Stimulated activated CD8-positive, alpha-beta memory T cell treated with anti-CD3 and anti-CD28 coated beads, Interleukin-4, amount 100 ng/mL, for 4 hours (primary cell): ENCODE measurements around the gene FAM209B.
"Not testable (repeated sequence)": the region's sequence is repeated elsewhere in the genome, so short reads cannot be mapped to it uniquely, and the experiment has no call there.

ENCODE experiments used
- DNase-seq, 2 donors: peaks; one replicate each; pipeline ENCODE4 v3.0.0-alpha.2; 2020; ENCODE audit warnings: low read depth in 2 of 2, low spot score in 1 of 2

The FAM209B gene, protein sequence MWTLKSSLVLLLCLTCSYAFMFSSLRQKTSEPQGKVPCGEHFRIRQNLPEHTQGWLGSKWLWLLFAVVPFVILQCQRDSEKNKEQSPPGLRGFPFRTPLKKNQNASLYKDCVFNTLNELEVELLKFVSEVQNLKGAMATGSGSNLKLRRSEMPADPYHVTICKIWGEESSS

DNA sequence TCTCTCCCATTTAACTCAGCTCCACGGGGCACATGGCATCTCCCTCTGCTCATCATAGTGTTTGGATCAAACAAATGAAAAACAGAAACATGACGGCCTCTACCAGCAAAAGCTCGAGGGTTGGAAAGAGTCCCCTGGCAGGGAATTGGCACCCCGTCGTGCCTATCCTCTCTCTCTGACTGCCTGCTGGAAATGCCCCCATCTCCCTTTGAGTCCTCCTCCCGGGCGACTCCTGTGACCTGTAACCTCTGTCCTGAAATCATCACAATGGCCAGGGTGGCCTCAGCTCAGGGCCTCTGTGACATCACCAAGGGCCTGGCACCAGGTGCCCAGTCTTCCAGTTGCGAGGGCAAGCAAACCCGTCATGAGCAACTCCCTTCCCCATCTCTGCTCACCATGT, at the start of gene FAM209B:
TSS of gene FAM209B (plus strand) at position 301 of the 400 bp plus-strand sequence. CDS start at position 397, 96 bp downstream.
- not testable (repeated sequence) for DNase-seq

DNA sequence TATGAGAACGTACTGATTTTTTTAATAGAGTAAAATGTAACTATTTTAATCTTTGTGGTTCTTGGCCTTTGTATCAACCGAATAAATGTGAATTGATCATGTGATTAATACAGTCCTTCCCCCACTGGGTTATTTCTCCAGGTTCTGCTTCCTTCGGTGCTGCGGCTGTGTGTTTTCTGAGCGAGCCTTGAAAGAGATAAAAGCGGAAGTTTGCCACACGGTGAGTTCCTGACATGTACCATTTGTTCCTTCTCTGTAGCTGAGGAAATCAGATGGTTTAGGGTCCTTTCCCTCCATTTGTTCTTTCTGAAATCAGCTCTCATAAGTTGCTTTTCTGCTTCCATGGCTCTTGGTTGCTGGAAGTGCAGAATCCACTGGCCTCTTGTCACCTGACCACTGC, 49.1 kb upstream of the FAM209B start:
- DNase-seq = no peak

DNA sequence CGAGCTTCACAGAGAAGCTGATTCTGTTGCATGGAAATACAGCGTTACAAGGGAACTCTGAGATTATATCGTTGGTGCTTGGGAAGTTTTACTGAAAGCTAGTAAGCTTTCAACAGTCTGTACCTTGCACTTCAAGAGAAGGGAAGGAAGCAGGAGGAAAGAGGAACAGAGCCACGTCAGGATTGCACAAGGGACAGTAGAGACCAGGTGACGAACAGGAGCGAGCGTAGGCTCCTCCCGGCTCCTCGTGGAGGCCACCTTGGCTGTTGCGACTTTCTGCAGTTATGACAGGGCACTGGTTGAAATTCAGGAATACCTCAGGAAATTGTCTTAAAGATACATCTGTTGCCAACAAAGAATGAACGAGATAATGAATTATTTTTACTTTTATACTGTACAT, 45.8 kb upstream of the FAM209B start:
- no peak for DNase-seq

DNA sequence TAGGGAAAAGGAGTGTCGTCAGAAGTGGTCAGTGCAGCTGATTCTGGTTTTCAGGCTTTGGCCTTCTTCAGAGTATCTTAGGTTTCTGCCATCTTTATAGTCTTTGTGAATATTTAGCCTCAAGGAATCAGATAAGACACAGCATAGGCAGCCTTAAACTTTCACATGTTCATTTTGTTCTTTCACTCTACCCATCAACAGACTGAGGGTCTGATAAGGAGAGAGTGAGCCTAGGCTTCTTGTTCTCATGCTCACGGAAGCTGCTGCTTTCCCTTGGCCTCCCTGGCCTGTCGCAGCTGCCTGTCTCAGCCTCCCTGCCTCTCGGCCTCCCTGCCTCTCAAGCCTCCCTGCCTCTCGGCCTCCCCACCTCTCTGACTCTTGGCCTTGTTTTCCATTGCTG, 44.5 kb upstream of the FAM209B start:
- DNase-seq = no peak

DNA sequence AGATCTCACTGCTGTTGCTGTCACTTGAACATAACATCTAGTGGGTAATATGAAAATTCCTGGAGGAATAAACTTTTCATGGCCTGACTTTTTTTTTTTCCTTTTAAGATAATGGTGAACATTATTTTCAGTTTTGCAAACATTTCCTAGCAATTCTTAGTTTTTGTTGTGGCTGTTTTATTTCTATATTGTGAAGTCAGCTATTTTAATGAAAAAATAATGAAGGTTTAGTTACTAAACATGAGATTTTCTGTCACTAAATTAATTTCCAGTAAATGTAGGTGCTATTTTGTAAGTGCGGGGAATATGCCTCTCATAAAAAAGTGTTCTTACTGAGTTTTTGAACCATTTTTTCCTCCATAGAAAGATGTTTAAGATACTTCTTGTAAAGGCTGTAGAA, 31.9 kb upstream of the FAM209B start:
- DNase-seq = no peak

DNA sequence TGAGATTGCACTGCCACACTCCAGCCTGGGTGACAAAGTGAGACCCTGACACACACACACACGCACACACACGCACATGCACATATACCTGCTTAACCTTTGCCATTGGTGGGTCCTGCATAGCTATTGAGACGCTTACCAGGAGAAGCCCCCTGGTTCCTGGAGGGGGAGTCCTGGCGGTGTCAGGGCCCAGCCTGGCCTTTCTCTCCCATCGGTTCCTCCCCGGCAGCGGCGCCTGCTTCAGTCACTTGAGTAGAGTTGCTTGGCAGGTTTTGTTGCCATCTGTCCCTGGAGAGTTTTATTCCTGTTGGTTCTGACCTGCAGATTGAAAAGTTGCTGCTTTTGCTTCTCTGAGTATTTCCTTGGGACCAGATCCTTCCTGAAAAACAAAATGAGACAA, 29.1 kb upstream of the FAM209B start:
- DNase-seq = no peak

DNA sequence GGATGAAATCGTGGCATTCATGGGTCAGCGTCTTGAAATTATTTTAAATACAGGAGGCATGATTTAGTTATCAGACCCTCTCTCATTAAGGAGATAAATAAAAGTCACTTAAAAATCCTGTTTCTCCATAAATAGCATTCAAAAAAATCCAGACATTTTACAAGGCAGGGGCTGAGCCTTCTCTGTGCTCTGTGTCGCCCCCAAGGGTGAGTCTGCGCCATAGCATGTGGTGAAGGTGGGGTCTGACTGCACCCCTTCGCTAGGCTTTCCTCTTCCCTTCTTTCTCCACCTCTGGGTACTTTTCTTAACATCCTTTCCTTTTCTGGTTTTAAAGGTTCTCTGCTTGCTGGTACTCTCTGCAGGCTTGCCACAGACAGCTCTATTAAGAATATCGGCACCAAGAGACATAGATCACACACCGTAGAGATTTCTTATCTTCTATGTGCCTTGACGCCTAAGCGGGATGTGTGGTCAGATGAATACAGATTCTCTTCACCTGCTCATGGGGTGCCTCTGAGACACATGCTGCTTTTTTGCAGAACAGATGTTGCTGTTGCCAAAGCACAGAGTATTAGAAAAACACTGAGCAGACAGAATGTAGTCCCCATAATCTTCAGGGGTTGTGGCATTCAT, 28.6 kb upstream of the FAM209B start:
- no peak for DNase-seq

DNA sequence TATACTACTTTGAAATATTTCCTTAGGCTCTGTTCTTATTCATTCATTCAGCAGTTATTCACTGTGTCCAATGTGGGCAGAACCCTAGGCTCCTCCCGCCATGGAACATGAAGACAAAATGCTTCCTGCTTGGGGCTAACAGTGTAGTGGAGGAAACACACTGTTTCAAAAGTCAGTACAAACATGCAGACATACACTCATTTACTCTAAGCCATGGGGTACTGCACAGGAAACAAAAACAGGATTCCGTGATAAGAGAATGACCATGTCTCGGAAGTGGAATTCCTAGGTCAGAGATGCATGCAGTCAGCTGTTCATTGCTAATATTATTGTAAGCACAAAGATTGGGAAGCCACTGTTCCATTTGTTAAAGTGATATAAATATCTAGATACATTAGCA, 26.9 kb upstream of the FAM209B start:
- no peak for DNase-seq

DNA sequence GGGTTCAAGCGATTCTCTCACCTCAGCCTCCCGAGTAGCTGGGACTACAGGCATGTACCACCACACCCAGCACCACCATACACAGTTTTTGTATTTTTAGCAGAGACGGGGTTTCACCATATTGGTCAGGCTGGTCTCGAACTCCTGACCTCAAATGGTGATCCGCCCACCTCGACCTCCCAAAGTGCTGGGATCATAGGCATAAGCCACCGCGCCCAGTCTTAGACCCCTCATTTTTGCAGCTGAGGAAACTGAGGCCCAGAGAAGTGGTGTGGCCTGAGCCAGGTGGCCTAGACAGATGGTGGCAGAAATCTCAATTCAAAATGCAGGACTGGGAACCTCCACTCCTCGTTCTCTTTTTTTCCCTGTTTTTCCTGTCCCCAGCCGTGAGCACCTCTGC, 21.1 kb upstream of the FAM209B start:
- DNase-seq = no peak

DNA sequence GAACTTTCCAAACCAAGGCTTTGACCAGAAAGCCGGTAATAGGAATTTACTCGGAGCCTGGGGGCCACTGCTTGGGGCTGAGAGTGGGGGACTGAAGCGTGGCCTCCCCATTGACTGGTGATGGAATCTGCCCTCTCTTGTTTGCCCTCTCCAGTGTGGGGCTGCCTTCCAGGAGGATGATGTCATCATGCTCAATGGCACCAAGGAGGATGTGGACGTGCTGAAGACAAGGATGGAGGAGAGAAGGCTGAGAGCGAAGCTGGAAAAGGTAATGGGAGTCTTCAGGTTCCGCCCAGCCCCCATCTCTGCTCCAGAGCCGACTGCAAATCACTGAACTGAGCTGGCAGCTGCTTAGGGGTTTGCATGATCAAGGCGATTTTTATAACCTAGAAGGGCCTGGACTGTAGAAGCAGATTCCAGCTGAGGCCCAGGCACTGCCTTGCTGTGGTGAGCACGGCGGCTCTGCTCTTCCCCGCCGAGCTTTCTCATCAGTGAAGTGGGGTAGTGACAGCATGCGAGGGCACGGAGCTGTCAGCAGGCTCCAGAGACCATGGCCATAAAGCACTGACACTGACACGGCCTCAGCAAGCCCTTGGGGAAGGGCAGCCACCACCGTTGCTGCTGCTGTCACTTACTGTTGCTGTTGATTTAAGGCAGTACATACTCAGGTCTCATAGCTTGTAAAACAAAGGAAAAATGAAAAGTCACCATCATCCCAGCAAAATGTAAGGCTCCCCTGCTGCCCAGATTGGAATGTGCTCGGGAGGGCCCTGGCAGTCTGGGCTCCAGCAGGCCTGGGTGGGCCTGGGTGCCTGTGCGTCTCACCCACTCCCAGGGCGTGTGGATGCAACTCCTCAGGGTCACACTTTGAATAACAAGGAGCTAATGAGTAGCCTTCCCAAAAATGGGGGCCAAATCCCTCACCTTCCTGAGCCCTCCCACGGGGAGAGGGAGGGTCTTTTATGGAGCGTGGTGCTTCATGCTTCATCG, 19.6 kb upstream of the FAM209B start:
- no peak for DNase-seq

DNA sequence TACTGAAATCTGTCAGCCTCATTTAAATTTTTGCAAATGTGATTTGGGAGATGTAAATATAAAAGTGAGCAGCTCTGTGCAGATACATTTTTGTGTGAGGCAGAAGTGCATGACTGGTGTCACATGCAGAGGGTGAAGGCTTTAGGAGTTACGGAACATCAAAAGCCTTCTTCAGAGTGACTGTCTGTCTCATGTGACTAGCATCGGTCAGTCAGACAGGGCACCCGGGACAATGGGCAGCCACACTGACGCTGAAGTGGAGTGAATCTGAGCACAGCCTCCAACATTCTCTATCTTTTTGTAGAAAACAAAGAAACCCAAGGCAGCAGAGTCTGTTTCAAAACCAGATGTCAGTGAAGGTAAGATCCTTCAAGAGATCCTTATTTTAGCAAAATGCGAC, 16.4 kb upstream of the FAM209B start:
- DNase-seq = no peak

DNA sequence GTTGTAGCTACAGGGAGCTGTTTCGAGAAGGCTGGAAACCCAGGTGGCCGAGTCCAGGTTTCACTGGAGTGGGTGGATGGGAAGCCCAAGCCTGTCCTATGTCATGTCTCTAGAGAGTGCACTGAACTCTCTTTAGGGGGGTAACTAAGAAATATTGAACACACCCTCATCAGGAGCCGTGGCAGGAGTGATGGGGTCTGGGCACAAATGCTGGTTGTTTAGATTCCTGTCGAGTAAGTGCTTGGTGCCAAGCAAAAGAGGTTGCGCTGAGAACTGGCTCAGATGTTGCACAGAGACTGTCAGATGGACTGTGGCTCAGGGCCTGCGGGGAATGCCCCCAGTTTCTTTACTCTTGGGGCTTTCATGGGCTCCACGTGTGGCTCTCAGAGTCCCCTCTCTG, 15.8 kb upstream of the FAM209B start:
- DNase-seq = no peak

DNA sequence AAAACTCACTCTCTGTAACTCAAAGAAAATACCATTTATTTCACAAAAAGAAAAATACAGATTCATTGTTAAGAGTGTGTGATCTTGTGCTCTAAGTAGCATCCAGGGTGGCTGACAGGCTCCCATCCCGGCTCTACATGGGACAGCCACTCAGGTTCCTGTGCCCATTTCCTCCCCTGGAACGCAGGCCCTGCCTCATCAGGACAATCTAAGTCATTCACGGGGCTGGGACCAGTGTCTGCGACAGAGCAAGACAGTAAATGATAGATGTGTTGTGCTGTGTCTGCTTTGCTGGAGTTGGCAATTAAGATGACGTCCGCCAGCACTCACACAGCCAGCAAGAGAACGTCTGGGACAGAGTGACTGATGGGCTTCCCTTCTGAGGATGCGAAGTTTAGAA, 15.4 kb upstream of the FAM209B start:
- DNase-seq = no peak

DNA sequence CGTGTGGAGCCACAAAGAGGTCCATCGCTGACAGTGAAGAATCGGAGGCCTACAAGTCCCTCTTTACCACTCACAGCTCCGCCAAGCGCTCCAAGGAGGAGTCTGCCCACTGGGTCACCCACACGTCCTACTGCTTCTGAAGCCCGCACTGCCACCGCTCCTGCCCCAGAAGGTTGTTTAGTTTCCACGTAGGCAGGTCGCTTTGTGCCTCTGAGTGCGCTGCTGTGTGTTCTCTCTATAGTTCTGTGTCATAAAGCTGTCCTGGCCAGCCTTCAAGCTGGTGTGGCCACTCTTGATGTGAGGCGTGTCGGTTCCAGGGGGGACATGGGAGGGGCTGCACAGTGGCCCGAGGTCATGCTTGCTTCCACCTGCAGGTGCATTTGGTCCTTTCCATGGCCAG, 14.9 kb upstream of the FAM209B start:
- DNase-seq = no peak

DNA sequence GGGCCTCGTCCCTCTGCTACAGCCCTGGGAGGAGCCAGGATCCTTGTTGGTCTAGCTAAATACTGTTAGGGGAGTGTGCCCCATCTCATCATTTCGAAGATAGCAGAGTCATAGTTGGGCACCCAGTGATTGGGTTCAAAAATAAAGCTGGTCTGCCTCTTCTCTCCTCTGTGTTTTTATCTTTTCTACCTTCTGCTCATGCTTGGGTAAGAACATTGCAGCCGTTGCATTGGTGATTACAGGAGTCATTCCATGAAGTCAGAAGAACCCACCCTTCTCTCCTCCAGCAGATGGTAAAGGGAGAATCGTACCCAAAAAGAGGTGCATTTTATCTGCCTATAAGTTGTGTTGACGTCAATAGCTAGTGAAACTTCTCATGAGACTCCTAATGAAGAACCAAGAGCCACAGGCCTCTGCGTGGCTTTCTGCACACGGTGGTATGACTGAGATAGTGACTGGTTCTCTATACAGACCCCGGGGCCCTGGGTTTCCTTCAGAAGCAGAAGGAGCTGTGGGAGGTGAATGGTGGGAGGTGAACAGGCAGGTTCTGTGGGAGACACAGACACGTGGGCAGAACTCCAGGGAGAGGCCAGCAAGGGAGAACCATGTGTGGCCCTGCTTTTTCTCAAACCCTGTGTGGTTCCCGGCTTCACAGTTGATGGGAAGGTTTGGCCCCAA, 14.2 kb upstream of the FAM209B start:
- no peak for DNase-seq

DNA sequence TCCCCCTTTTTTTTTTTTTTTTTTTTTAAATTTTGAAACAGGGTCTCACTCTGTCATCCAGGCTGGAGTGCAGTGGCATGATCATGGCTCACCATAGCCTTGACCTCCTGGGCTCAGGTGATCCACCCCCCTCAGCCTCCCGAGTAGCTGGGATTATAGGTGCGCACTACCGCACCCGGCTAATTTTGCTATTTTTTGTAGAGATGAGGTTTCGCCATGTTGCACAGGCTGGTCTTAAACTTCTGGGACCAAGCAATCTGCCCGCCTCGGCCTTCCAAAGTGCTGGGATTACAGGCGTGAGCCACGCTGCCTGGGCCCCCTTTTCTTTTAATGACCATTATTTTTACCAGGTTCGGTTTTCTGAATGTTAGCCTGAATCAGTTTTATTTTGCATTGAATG, 13.5 kb upstream of the FAM209B start:
- DNase-seq = no peak

DNA sequence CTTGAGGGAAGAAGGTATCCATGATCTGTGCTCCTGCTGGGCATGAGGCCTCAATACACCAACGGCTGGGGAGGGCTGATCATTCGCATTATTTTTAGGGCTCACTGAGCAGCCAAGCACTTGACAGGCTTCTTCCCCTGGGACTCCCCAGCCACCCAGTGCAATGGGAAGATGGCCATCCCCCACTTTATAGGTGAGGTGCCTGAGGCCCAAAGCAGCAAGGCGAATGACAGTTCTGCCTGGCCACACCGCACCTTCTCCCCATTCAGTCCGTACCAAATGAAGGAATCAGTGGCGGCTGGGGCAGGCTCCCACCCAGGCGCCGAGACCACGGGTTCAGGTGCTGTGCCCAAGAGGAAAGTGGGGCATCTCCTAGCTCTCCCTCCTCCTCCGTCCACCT, 12.9 kb upstream of the FAM209B start:
- DNase-seq = no peak

DNA sequence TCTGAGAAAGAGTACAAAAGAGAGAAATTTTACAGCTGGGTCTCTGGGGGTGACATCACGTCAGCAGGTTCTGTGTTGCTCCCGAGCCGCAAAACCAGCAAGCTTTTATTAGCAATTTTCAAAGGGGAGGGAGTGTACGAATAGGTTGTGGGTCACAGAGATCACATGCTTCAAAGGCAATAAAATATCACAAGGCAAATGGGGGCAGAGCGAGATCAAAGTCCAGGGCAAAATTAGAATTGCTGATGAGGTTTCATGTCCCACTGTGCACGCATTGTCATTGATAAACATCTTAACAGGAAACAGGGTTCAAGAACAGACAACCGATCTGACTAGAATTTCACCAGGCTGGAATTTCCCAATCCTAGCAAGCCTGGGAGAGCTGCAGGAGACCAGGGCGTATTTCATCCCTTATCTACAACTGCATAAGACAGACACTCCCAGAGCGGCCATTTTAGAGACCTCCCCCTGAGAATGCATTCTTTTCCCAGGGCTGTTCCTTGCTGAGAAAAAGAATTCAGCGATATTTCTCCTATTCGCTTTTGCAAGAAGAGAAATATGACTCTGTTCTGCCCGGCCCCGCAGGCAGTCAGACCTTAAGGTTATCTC, 12.2 kb upstream of the FAM209B start:
- not testable (repeated sequence) for DNase-seq

DNA sequence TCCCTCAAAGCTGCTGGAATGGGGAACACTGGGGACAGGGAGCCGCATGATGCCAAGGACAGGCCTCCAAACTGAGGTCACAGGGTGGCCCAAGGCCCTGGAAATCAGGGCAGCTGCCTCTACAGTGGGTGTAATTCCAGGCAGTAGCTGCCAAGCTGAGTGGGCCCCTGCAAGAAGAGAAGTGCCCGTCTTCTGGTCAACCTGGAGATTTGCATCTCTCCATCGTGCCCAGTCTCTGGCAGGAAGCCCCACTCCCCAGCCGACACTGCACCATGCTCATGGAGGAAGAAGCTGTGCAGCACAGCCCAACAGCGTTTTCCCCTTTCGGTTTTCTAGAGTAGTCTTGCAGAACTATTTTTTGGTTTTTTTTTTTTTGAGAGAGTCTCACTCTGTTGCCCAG, 10.7 kb upstream of the FAM209B start:
- no peak for DNase-seq

DNA sequence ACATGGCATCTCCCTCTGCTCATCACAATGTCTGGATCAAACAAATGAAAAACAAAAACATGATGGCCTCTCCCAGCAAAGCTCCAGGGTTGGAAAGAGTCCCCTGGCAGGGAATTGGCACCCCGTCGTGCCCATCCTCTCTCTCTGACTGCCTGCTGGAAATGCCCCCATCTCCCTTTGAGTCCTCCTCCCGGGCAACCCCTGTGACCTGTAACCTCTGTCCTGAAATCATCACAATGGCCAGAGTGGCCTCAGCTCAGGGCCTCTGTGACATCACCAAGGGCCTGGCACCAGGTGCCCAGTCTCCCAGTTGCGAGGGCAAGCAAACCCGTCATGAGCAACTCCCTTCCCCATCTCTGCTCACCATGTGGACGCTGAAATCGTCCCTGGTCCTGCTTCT, 8.6 kb upstream of the FAM209B start, which contains the start of gene FAM209A:
TSS of gene FAM209A (plus strand) at position 301 of the 400 bp plus-strand sequence. CDS start at position 366, 65 bp downstream.
- not testable (repeated sequence) for DNase-seq

DNA sequence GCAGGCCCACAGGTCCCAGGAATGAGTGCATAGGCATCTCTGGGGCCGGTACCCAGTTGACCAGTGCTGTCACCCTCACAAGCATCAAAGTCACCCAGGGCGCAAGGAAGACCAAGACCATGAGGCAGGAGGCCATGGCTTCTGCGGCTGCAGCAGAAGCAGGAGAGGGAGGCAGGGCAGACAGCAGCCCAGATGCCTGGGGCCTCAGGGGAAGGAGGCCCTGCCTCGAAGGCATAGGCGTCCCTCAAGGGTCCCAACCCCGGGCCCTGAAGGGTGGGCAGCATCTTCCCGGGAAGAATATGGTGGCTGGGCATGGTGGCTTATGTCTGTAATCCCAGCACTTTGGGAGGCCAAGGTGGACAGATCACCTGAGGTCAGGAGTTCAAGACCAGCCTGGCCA, 5.5 kb upstream of the FAM209B start:
- no peak for DNase-seq
